HEK293 (cell line): Measurements from ENCODE around the gene BLMH.
A peak's percentile ranks its signal among the peaks of the same experiment; 100 is the strongest.

Experiments used
- BCL11B ChIP-seq: fragments of 450-650 bp; formaldehyde crosslinking; IDR thresholded peaks from 2 replicates; pipeline ENCODE4 v1.5.1; 2016; ENCODE audit warnings: low read depth, missing biosample characterization, missing genetic modification characterization
- HOXC10 ChIP-seq: sonication (generic); formaldehyde crosslinking; IDR thresholded peaks from 2 replicates; pipeline ENCODE4 v1.8.1; 2023; ENCODE audit warnings: mild to moderate bottlenecking, missing genetic modification reagents
- OSR2 ChIP-seq: fragments of 450-650 bp; formaldehyde crosslinking; IDR thresholded peaks from 2 replicates; pipeline ENCODE4 v1.5.1; 2016; ENCODE audit warnings: missing biosample characterization, missing genetic modification characterization
- OVOL3 ChIP-seq: fragments of 450-650 bp; formaldehyde crosslinking; IDR thresholded peaks from 2 replicates; pipeline ENCODE4 v1.5.1; 2016; ENCODE audit warnings: missing biosample characterization, missing genetic modification characterization
- SETDB1 ChIP-seq: IDR thresholded peaks from one replicate; pipeline ENCODE4 v1.6.1; 2017; ENCODE audit warnings: mild to moderate bottlenecking, low read length, moderate library complexity, mixed read lengths; ENCODE audit not compliant: insufficient read length
- SP2 ChIP-seq: fragments of 450-650 bp; formaldehyde crosslinking; IDR thresholded peaks from 2 replicates; pipeline ENCODE4 v1.5.1; 2016; ENCODE audit warnings: missing biosample characterization, missing genetic modification characterization
- ZBTB26 ChIP-seq: fragments of 450-650 bp; formaldehyde crosslinking; optimal IDR thresholded peaks from 2 replicates; pipeline ENCODE3; 2016; ENCODE audit warnings: missing biosample characterization, mild to moderate bottlenecking, missing genetic modification characterization
- ZNF10 ChIP-seq: fragments of 450-650 bp; formaldehyde crosslinking; IDR thresholded peaks from 2 replicates; pipeline ENCODE4 v1.5.1; 2017; ENCODE audit warnings: missing biosample characterization, missing genetic modification characterization
- ZNF132 ChIP-seq: fragments of 450-650 bp; formaldehyde crosslinking; IDR thresholded peaks from 2 replicates; pipeline ENCODE4 v1.5.1; 2017; ENCODE audit warnings: missing biosample characterization, missing genetic modification characterization, borderline replicate concordance
- ZNF211 ChIP-seq: fragments of 450-650 bp; formaldehyde crosslinking; IDR thresholded peaks from 2 replicates; pipeline ENCODE4 v1.5.1; 2016; ENCODE audit warnings: low read depth, missing biosample characterization, missing genetic modification characterization
- ZNF24 ChIP-seq: fragments of 450-650 bp; formaldehyde crosslinking; IDR thresholded peaks from 2 replicates; pipeline ENCODE4 v1.5.1; 2016; ENCODE audit warnings: missing biosample characterization, missing genetic modification characterization
- ZNF26 ChIP-seq: fragments of 450-650 bp; formaldehyde crosslinking; IDR thresholded peaks from 2 replicates; pipeline ENCODE4 v1.5.1; 2016; ENCODE audit warnings: missing biosample characterization, missing genetic modification characterization
- ZNF274 ChIP-seq, 2 experiments: fragments of 200-500 bp in 1 of 2; fragments of 450-650 bp in 1 of 2; sonication (Bioruptor generic) in 1 of 2; formaldehyde crosslinking in 1 of 2; IDR thresholded peaks; 2 replicates each; pipeline versions ENCODE4 v1.5.1 to v1.6.1; 2014 to 2016; ENCODE audit warnings: borderline replicate concordance in 1 of 2, inconsistent platforms in 1 of 2, low read length in 1 of 2, missing biosample characterization in 1 of 2, missing genetic modification characterization in 1 of 2
- ZNF280D ChIP-seq: fragments of 450-650 bp; formaldehyde crosslinking; IDR thresholded peaks from 2 replicates; pipeline ENCODE4 v1.5.1; 2016; ENCODE audit warnings: missing biosample characterization, missing genetic modification characterization
- ZNF311 ChIP-seq: fragments of 450-650 bp; formaldehyde crosslinking; IDR thresholded peaks from 2 replicates; pipeline ENCODE4 v1.5.1; 2017; ENCODE audit warnings: missing biosample characterization, missing genetic modification characterization, borderline replicate concordance
- ZNF335 ChIP-seq: fragments of 450-650 bp; formaldehyde crosslinking; conservative IDR thresholded peaks from 2 replicates; pipeline ENCODE4 v1.5.1; 2016; ENCODE audit warnings: missing biosample characterization, missing genetic modification characterization
- ZNF416 ChIP-seq: fragments of 450-650 bp; formaldehyde crosslinking; IDR thresholded peaks from 2 replicates; pipeline ENCODE4 v1.5.1; 2016; ENCODE audit warnings: missing biosample characterization, missing genetic modification characterization
- ZNF544 ChIP-seq: fragments of 450-650 bp; formaldehyde crosslinking; IDR thresholded peaks from 2 replicates; pipeline ENCODE4 v1.5.0; 2017; ENCODE audit warnings: missing biosample characterization, missing genetic modification characterization
- ZNF548 ChIP-seq: fragments of 450-650 bp; formaldehyde crosslinking; IDR thresholded peaks from 2 replicates; pipeline ENCODE4 v1.5.1; 2016; ENCODE audit warnings: missing biosample characterization, missing genetic modification characterization
- ZNF610 ChIP-seq: fragments of 450-650 bp; formaldehyde crosslinking; IDR thresholded peaks from 2 replicates; pipeline ENCODE4 v1.5.1; 2016; ENCODE audit warnings: missing biosample characterization, missing genetic modification characterization, borderline replicate concordance
- ZNF660 ChIP-seq: fragments of 450-650 bp; IDR thresholded peaks from 2 replicates; pipeline ENCODE4 v1.5.1; 2018; ENCODE audit warnings: missing biosample characterization, mild to moderate bottlenecking, missing genetic modification characterization
- ZNF707 ChIP-seq: fragments of 450-650 bp; formaldehyde crosslinking; IDR thresholded peaks from 2 replicates; pipeline ENCODE4 v1.5.1; 2016; ENCODE audit warnings: missing biosample characterization, missing genetic modification characterization
- ZNF747 ChIP-seq: fragments of 450-650 bp; formaldehyde crosslinking; IDR thresholded peaks from 2 replicates; pipeline ENCODE4 v1.5.1; 2016; ENCODE audit warnings: missing biosample characterization, missing genetic modification characterization
- ZNF792 ChIP-seq: fragments of 450-650 bp; formaldehyde crosslinking; IDR thresholded peaks from 2 replicates; pipeline ENCODE4 v1.5.1; 2016; ENCODE audit warnings: missing biosample characterization, missing genetic modification characterization
- TF ChIP-seq, protein P1 (sequence below): fragments of 450-650 bp; formaldehyde crosslinking; IDR thresholded peaks from 2 replicates; pipeline ENCODE4 v1.5.1; 2016; ENCODE audit warnings: missing biosample characterization, missing genetic modification characterization
- TF ChIP-seq, protein P2 (sequence below): fragments of 450-650 bp; formaldehyde crosslinking; IDR thresholded peaks from 2 replicates; pipeline ENCODE4 v1.5.1; 2016; ENCODE audit warnings: missing biosample characterization, missing genetic modification characterization, low read depth
- TF ChIP-seq, protein P3 (sequence below): fragments of 450-650 bp; formaldehyde crosslinking; IDR thresholded peaks from 2 replicates; pipeline ENCODE4 v1.5.1; 2016; ENCODE audit warnings: missing biosample characterization, missing genetic modification characterization
- TF ChIP-seq, protein P4 (sequence below): fragments of 450-650 bp; formaldehyde crosslinking; IDR thresholded peaks from 2 replicates; pipeline ENCODE4 v1.5.1; 2017; ENCODE audit warnings: missing biosample characterization, missing genetic modification characterization

BLMH gene

GRCh38 chr17:30336369-30337171 lies 44.8 kb upstream of the BLMH start (continued):
- TF ChIP-seq, protein P1, sequence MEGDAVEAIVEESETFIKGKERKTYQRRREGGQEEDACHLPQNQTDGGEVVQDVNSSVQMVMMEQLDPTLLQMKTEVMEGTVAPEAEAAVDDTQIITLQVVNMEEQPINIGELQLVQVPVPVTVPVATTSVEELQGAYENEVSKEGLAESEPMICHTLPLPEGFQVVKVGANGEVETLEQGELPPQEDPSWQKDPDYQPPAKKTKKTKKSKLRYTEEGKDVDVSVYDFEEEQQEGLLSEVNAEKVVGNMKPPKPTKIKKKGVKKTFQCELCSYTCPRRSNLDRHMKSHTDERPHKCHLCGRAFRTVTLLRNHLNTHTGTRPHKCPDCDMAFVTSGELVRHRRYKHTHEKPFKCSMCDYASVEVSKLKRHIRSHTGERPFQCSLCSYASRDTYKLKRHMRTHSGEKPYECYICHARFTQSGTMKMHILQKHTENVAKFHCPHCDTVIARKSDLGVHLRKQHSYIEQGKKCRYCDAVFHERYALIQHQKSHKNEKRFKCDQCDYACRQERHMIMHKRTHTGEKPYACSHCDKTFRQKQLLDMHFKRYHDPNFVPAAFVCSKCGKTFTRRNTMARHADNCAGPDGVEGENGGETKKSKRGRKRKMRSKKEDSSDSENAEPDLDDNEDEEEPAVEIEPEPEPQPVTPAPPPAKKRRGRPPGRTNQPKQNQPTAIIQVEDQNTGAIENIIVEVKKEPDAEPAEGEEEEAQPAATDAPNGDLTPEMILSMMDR = peak; percentile 23; the same call in 1 of the 2 replicates
- TF ChIP-seq ZNF132 (tag by site-specific recombination) (no peak), SP2 (tag by site-specific recombination) (no peak), ZNF660 (tag by site-specific recombination) (peak; percentile 48; the same call in 1 of the 2 replicates), ZNF335 (tag by site-specific recombination) (no peak), ZNF548 (no peak), ZNF544 (no peak), OSR2 (tag by site-specific recombination) (no peak), ZNF211 (tag by site-specific recombination) (no peak), HOXC10 (no peak), ZNF10 (tag by site-specific recombination) (no peak), ZNF610 (0 out of 2 replicates have a peak, but pooled peaks have one; percentile 13), ZNF707 (no peak), ZNF280D (no peak), ZNF792 (tag by site-specific recombination) (no peak), ZNF311 (tag by site-specific recombination) (no peak), SETDB1 (peak; percentile 43), ZNF26 (no peak), ZNF24 (no peak), ZNF416 (tag by site-specific recombination) (no peak), ZBTB26 (no peak), BCL11B (tag by site-specific recombination) (no peak), OVOL3 (tag by site-specific recombination) (no peak), ZNF747 (tag by site-specific recombination) (no peak), ZNF274 (IDR thresholded peaks at IDR 0.05; ENCODE audit: low read length) (no peak), ZNF274 (tag by site-specific recombination; IDR thresholded peaks at IDR 0.05; ENCODE audit: borderline replicate concordance) (no peak)
- TF ChIP-seq, protein P2, sequence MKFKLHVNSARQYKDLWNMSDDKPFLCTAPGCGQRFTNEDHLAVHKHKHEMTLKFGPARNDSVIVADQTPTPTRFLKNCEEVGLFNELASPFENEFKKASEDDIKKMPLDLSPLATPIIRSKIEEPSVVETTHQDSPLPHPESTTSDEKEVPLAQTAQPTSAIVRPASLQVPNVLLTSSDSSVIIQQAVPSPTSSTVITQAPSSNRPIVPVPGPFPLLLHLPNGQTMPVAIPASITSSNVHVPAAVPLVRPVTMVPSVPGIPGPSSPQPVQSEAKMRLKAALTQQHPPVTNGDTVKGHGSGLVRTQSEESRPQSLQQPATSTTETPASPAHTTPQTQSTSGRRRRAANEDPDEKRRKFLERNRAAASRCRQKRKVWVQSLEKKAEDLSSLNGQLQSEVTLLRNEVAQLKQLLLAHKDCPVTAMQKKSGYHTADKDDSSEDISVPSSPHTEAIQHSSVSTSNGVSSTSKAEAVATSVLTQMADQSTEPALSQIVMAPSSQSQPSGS (tag by site-specific recombination) = no peak
- TF ChIP-seq, protein P3, sequence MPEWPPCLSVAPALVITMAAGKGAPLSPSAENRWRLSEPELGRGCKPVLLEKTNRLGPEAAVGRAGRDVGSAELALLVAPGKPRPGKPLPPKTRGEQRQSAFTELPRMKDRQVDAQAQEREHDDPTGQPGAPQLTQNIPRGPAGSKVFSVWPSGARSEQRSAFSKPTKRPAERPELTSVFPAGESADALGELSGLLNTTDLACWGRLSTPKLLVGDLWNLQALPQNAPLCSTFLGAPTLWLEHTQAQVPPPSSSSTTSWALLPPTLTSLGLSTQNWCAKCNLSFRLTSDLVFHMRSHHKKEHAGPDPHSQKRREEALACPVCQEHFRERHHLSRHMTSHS (tag by site-specific recombination) = no peak
- TF ChIP-seq, protein P4, sequence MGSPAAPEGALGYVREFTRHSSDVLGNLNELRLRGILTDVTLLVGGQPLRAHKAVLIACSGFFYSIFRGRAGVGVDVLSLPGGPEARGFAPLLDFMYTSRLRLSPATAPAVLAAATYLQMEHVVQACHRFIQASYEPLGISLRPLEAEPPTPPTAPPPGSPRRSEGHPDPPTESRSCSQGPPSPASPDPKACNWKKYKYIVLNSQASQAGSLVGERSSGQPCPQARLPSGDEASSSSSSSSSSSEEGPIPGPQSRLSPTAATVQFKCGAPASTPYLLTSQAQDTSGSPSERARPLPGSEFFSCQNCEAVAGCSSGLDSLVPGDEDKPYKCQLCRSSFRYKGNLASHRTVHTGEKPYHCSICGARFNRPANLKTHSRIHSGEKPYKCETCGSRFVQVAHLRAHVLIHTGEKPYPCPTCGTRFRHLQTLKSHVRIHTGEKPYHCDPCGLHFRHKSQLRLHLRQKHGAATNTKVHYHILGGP (tag by site-specific recombination) = no peak
